Endothelial cell of umbilical vein (primary cell): ENCODE data around the gene VPS54. TPM values are rescaled to one million over a fixed set of nuclear protein-coding genes. Genes with fewer than 3 reads are reported as not detected.

ENCODE experiments used
- BruUV-seq: library from RNA; stranded (reverse); fragments of 400-500 nt; replicated peaks from 2 replicates; lab custom pipeline; 2021; lab: Mats Ljungman, UMichigan
- CTCF ChIA-PET: fragments of 300-600, 350-600 bp; sonication (Branson Sonifier 250); formaldehyde crosslinking; loops from one replicate; lab custom pipeline; 2021; ENCODE audit warnings: antibody characterized with exemption, inconsistent platforms; lab: Charles Lee
- POLR2A ChIA-PET: fragments of 300-600, 350-600 bp; sonication (Branson Sonifier 250); formaldehyde crosslinking; loops from one replicate; lab custom pipeline; 2021; ENCODE audit warnings: antibody characterized with exemption, inconsistent platforms; lab: Charles Lee
- DNase-seq: peaks from one replicate; pipeline ENCODE4 v3.0.0-alpha.2; 2011; ENCODE audit warnings: low read depth, low spot score
- FAIRE-seq: peaks from 2 replicates; lab custom pipeline; 2011; peaks lifted over from hg19 to GRCh38; lab: Jason Lieb, UNC
- H2AFZ ChIP-seq: 2 replicates; pipeline ENCODE4 v1.6.0; 2012; ENCODE audit warnings: low read depth, low read length, control low read depth, inconsistent platforms
- H3K27ac ChIP-seq: 2 replicates; pipeline ENCODE4 v1.5.1; 2011; ENCODE audit warnings: low read depth, mild to moderate bottlenecking, control low read depth, low read length, moderate library complexity; ENCODE audit not compliant: insufficient read depth
- H3K27me3 ChIP-seq, 2 experiments: 2 replicates each; pipeline versions ENCODE4 v1.6.0 to v1.6.1; 2011; ENCODE audit warnings: low read length in 2 of 2, mixed read lengths in 1 of 2; ENCODE audit not compliant: control insufficient read depth in 2 of 2, insufficient read depth in 2 of 2
- H3K36me3 ChIP-seq, 2 experiments: 2 replicates in 1 of 2; 3 replicates in 1 of 2; pipeline ENCODE4 v1.5.1; 2011; ENCODE audit warnings: low read length in 2 of 2, mild to moderate bottlenecking in 1 of 2, moderate library complexity in 1 of 2; ENCODE audit not compliant: control insufficient read depth in 2 of 2, insufficient read depth in 2 of 2; ENCODE audit errors: extremely low read depth in 1 of 2
- H3K4me1 ChIP-seq: 3 replicates; pipeline ENCODE4 v1.5.1; 2011; ENCODE audit warnings: mild to moderate bottlenecking, low read length; ENCODE audit not compliant: control insufficient read depth, insufficient read depth; ENCODE audit errors: extremely low read depth
- H3K4me2 ChIP-seq: 2 replicates; pipeline ENCODE4 v1.6.1; 2011; ENCODE audit warnings: low read length, control low read depth, mixed read lengths; ENCODE audit not compliant: insufficient read depth
- H3K4me3 ChIP-seq, 3 experiments: fragments of 200-600 bp in 1 of 3; sonication (generic), shearing (Covaris generic) in 1 of 3; replicated peaks in 1 of 3; 2 replicates each; pipeline ENCODE4 v1.5.1; 2011 to 2016; ENCODE audit warnings: control low read depth in 3 of 3, low read length in 3 of 3, mild to moderate bottlenecking in 2 of 3, inconsistent platforms in 1 of 3, low read depth in 1 of 3, moderate library complexity in 1 of 3; ENCODE audit not compliant: insufficient read depth in 1 of 3
- H3K79me2 ChIP-seq: 2 replicates; pipeline ENCODE4 v1.6.0; 2012; ENCODE audit warnings: low read length, inconsistent platforms; ENCODE audit not compliant: control insufficient read depth, insufficient read depth
- H3K9ac ChIP-seq: replicated peaks from 2 replicates; pipeline ENCODE3; 2011; ENCODE audit warnings: low read length, control low read depth; ENCODE audit not compliant: insufficient read depth; ENCODE audit errors: extremely low read depth
- H3K9me1 ChIP-seq: replicated peaks from 3 replicates; pipeline ENCODE4 v1.6.0; 2011; ENCODE audit warnings: mild to moderate bottlenecking, low read length; ENCODE audit not compliant: control insufficient read depth, insufficient read depth; ENCODE audit errors: extremely low read depth
- H3K9me3 ChIP-seq: replicated peaks from 2 replicates; pipeline ENCODE4 v1.5.1; 2012; ENCODE audit warnings: low read length, inconsistent platforms; ENCODE audit not compliant: control insufficient read depth, insufficient read depth
- H4K20me1 ChIP-seq: replicated peaks from 2 replicates; pipeline ENCODE3; 2011; ENCODE audit warnings: mild to moderate bottlenecking, low read length; ENCODE audit not compliant: control insufficient read depth, insufficient read depth; ENCODE audit errors: extremely low read depth
- EZH2 ChIP-seq: IDR thresholded peaks from 2 replicates; pipeline ENCODE4 v1.6.1; 2012; ENCODE audit warnings: borderline replicate concordance, low read depth, mild to moderate bottlenecking, moderate library complexity, low read length, inconsistent platforms; ENCODE audit not compliant: severe bottlenecking
- FOS ChIP-seq: IDR thresholded peaks from 2 replicates; pipeline ENCODE4 v1.6.1; 2011; ENCODE audit warnings: mild to moderate bottlenecking, low read length, moderate library complexity, borderline replicate concordance; ENCODE audit not compliant: insufficient read depth
- GATA2 ChIP-seq: IDR thresholded peaks from 2 replicates; pipeline ENCODE4 v1.7.0; 2011; ENCODE audit warnings: low read depth, mild to moderate bottlenecking, moderate library complexity, mixed read lengths, low read length; ENCODE audit not compliant: insufficient read length, insufficient read depth
- JUN ChIP-seq: IDR thresholded peaks from 2 replicates; pipeline ENCODE4 v1.6.1; 2011; ENCODE audit warnings: borderline replicate concordance, low read depth; ENCODE audit not compliant: insufficient read length, insufficient read depth
- MYC ChIP-seq: IDR thresholded peaks from one replicate; pipeline ENCODE4 v1.6.1; 2011; ENCODE audit warnings: mild to moderate bottlenecking, low read depth, low read length
- POLR2A ChIP-seq: IDR thresholded peaks from 2 replicates; pipeline ENCODE4 v1.6.1; 2012; ENCODE audit warnings: low read depth, mild to moderate bottlenecking, control low read depth, low read length
- POLR2AphosphoS5 ChIP-seq: IDR thresholded peaks from 2 replicates; pipeline ENCODE4 v1.6.1; 2012; ENCODE audit warnings: low read depth, mild to moderate bottlenecking, control low read depth, low read length, moderate library complexity; ENCODE audit not compliant: insufficient read depth
- dilution Hi-C: fragments of 300-500 bp; cut with MboI; formaldehyde crosslinking; loops from one replicate; pipeline ENCODE4 v1.15.0; 2019; ENCODE audit warnings: low sequenced_read_pairs; ENCODE audit not compliant: extremely low pct_ligation_motif_present
- intact Hi-C: fragments of 100-400 bp; cut with micrococcal nuclease; formaldehyde crosslinking; loops from one replicate; pipeline ENCODE4 v1.10.0; 2022
- polyA plus RNA-seq, 4 experiments: library from polyadenylated mRNA; depleted of rRNA in 3 of 4; stranded (reverse) in 3 of 4; unstranded in 1 of 4; fragments of >200 nt; gene quantifications; 2 replicates each; pipeline versions ENCODE4 v1.2.1 to v1.2.3, GENCODE V29; 2011 to 2012; ENCODE audit warnings: missing spikeins in 1 of 4
- total RNA-seq: library from RNA; stranded (reverse); gene quantifications from 2 replicates; pipeline ENCODE4 v1.2.3, GENCODE V29; 2021
- TF ChIP-seq, protein P1 (sequence below), 2 donors: IDR thresholded peaks; 1 replicate in 1 of 2; 2 replicates in 1 of 2; pipeline ENCODE4 v1.5.1; 2011; ENCODE audit warnings: low read length in 2 of 2, mild to moderate bottlenecking in 2 of 2, moderate library complexity in 2 of 2, control low read depth in 1 of 2, inconsistent platforms in 1 of 2, low read depth in 1 of 2; ENCODE audit not compliant: insufficient read depth in 1 of 2; ENCODE audit errors: extremely low read depth in 1 of 2
- TF ChIP-seq, protein P2 (sequence below): IDR thresholded peaks from 2 replicates; pipeline ENCODE4 v1.6.1; 2011; ENCODE audit not compliant: insufficient read depth, insufficient read length

The VPS54 gene
- total and polyA plus RNA-seq, 2 donors (not counting 3 experiments of a cell fraction or from before 2014, with no cell fraction given), result 6.3 to 17.7 TPM

DNA sequence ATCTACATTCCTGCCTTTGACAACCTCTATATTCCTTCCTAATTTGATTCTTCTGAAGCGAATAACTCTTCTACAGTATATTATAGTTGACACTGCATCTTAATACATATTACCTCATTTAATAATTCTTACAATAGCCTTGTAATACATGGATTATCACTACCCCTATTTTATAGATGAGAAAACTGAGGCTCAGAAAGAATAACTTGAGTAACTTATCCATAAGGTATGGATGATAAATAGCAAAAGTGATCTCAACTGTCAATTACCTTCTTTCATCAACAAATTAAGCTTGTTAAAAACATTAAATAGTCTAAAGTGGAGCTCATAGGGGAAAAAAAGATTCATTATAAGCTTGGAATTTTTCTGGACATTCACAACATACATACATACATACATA, 4.6 kb downstream of the VPS54 start:
- H3K9me3 ChIP-seq, result no peaks in the 10 kb centered on the region
- H3K79me2 ChIP-seq, result peaks cover 78% of the 10 kb centered on the region
- no peak overlapping the region for H3K9ac ChIP-seq
- H3K4me2 ChIP-seq, result no peak overlapping the region
- H3K36me3 ChIP-seq, result no peaks in the 10 kb centered on the region
- ChIA-PET POLR2A (no interaction called here), CTCF (no interaction called here)
- TF ChIP-seq, protein P1, sequence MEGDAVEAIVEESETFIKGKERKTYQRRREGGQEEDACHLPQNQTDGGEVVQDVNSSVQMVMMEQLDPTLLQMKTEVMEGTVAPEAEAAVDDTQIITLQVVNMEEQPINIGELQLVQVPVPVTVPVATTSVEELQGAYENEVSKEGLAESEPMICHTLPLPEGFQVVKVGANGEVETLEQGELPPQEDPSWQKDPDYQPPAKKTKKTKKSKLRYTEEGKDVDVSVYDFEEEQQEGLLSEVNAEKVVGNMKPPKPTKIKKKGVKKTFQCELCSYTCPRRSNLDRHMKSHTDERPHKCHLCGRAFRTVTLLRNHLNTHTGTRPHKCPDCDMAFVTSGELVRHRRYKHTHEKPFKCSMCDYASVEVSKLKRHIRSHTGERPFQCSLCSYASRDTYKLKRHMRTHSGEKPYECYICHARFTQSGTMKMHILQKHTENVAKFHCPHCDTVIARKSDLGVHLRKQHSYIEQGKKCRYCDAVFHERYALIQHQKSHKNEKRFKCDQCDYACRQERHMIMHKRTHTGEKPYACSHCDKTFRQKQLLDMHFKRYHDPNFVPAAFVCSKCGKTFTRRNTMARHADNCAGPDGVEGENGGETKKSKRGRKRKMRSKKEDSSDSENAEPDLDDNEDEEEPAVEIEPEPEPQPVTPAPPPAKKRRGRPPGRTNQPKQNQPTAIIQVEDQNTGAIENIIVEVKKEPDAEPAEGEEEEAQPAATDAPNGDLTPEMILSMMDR (IDR thresholded peaks at IDR 0.05; ENCODE audit: extremely low read depth in 1 of 2, insufficient read depth in 1 of 2, low read depth in 1 of 2, low read length in 2 of 2), result no peak
- TF ChIP-seq FOS (no peak), POLR2AphosphoS5 (no peak), GATA2 (no peak), POLR2A (no peak), MYC (no peak), EZH2 (no peak), JUN (no peak)
- TF ChIP-seq, protein P2, sequence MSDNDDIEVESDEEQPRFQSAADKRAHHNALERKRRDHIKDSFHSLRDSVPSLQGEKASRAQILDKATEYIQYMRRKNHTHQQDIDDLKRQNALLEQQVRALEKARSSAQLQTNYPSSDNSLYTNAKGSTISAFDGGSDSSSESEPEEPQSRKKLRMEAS, result no peak
- no peaks in the 10 kb centered on the region for H3K9me1 ChIP-seq
- no peak for FAIRE-seq
- no peak overlapping the region for H2AFZ ChIP-seq
- DNase-seq, result no peak
- intact Hi-C loops (loop anchor here (10.0 kb wide), 1 partner anchor 320 kb away; no protein-coding TSS in a partner anchor), dilution Hi-C loops (no loop called here)
- no TSS peak for BruUV-seq
- H4K20me1 ChIP-seq, result no peaks in the 10 kb centered on the region
- H3K4me3 ChIP-seq, result no peak overlapping the region
- H3K4me1 ChIP-seq, result peaks cover 7% of the 10 kb centered on the region
- no peak overlapping the region for H3K27ac ChIP-seq
- H3K27me3 ChIP-seq, result no peaks in the 10 kb centered on the region
